Muscle of leg (tissue), 11 donors: Measurements from ENCODE around the gene NFIB. TPM values are rescaled to one million over a fixed set of nuclear protein-coding genes. Genes with fewer than 3 reads are reported as not detected.

Experiments used
- DNase-seq: peaks from one replicate; pipeline ENCODE4 v3.0.0; 2013
- H3K27ac ChIP-seq: one replicate; pipeline ENCODE4 v1.5.1; 2013; ENCODE audit warnings: mild to moderate bottlenecking, low read length, control low read depth
- H3K27me3 ChIP-seq: one replicate; pipeline ENCODE4 v1.6.1; 2013; ENCODE audit warnings: low read length; ENCODE audit not compliant: control insufficient read depth, insufficient read depth
- H3K36me3 ChIP-seq: one replicate; pipeline ENCODE4 v1.6.1; 2013; ENCODE audit warnings: low read length; ENCODE audit not compliant: control insufficient read depth, insufficient read depth
- H3K4me1 ChIP-seq: one replicate; pipeline ENCODE4 v1.6.1; 2013; ENCODE audit warnings: low read length; ENCODE audit not compliant: control insufficient read depth, insufficient read depth
- H3K4me3 ChIP-seq: one replicate; pipeline ENCODE4 v1.5.1; 2013; ENCODE audit warnings: low read length, control low read depth
- H3K9me3 ChIP-seq: replicated peaks from 2 replicates; pipeline ENCODE4 v1.6.1; 2013; ENCODE audit warnings: low read depth, low read length; ENCODE audit not compliant: control insufficient read depth
- WGBS: methylation state at CpG from one replicate; pipeline ENCODE4 v1.1.5; 2013; ENCODE audit warnings: missing lambda C conversion rate; ENCODE audit not compliant: insufficient coverage; 5-methylcytosine and 5-hydroxymethylcytosine counted together
- polyA plus RNA-seq, 8 donors: library from polyadenylated mRNA; unstranded; fragments of 120-200 nt; gene quantifications; one replicate each; pipeline versions ENCODE4 v1.2.1 to v1.2.3, GENCODE V29; 2013; ENCODE audit warnings: inconsistent platforms in 1 of 8, low replicate concordance in 1 of 8; ENCODE audit not compliant: insufficient read length in 8 of 8, insufficient read depth in 1 of 8
- total RNA-seq: library from RNA; stranded (reverse); fragments of 120-200 nt; gene quantifications from one replicate; pipeline ENCODE4 v1.2.4, GENCODE V29; 2013

Gene NFIB
- total and polyA plus RNA-seq, 9 donors = 63.7 to 119 (median 85.8) TPM

- H3K27me3 ChIP-seq = peaks cover 5% of the 10 kb centered on the region
- DNase-seq = peak; percentile 98
- under 1% methylated on average over 97 of the region's 109 CpGs for WGBS
- peaks cover 16% of the 10 kb centered on the region for H3K4me1 ChIP-seq
- H3K9me3 ChIP-seq = no peaks in the 10 kb centered on the region
- peak overlapping the region; percentile 90 for H3K4me3 ChIP-seq
- peak overlapping the region; percentile 99 for H3K27ac ChIP-seq
- no peaks in the 10 kb centered on the region for H3K36me3 ChIP-seq
These were observed 1.3 kb upstream of the NFIB start for GRCh38 chr9:14314929-14315874.

GRCh38 chr9:14314424-14314928, 535 bp upstream of the NFIB start:
- 0% methylated on average over 16 of the region's 21 CpGs for WGBS
- no peaks in the 10 kb centered on the region for H3K36me3 ChIP-seq

GRCh38 chr9:14313378-14313940, 482 bp downstream of the NFIB start:
- H3K4me3 ChIP-seq = peak overlapping the region; percentile 90
- 1% methylated on average over 20 of the region's 33 CpGs for WGBS
- peaks cover 5% of the 10 kb centered on the region for H3K27me3 ChIP-seq
- no peaks in the 10 kb centered on the region for H3K9me3 ChIP-seq
- peak; percentile 84 for DNase-seq
- no peaks in the 10 kb centered on the region for H3K36me3 ChIP-seq
- H3K4me1 ChIP-seq = peaks cover 15% of the 10 kb centered on the region
- peak overlapping the region; percentile 99 for H3K27ac ChIP-seq

More at GRCh38 chr9:14314424-14314928, 535 bp upstream of the NFIB start:
- H3K4me3 ChIP-seq = peak overlapping the region; percentile 90
- peaks cover 16% of the 10 kb centered on the region for H3K4me1 ChIP-seq
- H3K27me3 ChIP-seq = peaks cover 5% of the 10 kb centered on the region
- H3K27ac ChIP-seq = peak overlapping the region; percentile 99
- no peaks in the 10 kb centered on the region for H3K9me3 ChIP-seq
- peak; percentile 97 for DNase-seq

GRCh38 chr9:14312719-14313377, 1.1 kb downstream of the NFIB start:
- WGBS = under 1% methylated on average over 55 of the region's 56 CpGs
- H3K4me1 ChIP-seq = peaks cover 18% of the 10 kb centered on the region
- peak overlapping the region; percentile 99 for H3K27ac ChIP-seq
- H3K36me3 ChIP-seq = no peaks in the 10 kb centered on the region
- H3K4me3 ChIP-seq = peak overlapping the region; percentile 90
- no peak for DNase-seq
- H3K9me3 ChIP-seq = no peaks in the 10 kb centered on the region
- peaks cover 5% of the 10 kb centered on the region for H3K27me3 ChIP-seq

DNA sequence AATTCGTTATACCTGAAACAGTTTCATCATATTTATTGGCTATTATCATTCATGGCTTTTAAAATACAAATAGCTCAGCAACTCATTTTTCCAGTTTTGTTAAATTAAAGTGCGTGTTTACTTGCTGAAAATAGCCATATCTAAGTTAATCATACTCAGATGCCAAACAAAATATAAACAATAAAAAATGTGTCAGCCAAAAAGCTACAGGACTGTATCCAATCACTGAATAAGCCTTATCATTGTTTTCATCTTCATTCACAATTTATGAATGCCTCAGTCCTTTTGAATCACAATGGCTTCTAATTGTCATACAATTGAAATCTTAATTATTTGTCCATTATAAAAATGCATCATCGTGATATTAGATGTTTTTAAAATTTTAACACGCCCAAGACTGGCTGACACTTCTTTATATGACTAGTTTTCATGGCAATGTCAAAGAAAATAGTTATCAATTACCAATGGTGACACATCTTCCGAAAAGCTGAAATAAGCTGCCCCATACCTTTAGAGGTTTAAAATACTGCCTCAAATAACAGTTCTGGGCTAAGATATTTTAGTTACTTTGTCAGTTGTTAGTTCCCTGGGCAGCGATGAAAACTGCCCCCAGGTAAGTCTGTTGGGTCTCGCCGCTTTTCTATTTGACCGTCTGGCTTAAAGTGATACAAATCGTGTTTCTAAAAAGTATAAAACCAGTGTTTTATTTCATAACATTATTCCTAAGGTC, 1.8 kb downstream of the NFIB start:
- peaks cover 3% of the 10 kb centered on the region for H3K36me3 ChIP-seq
- peak overlapping the region; percentile 90 for H3K4me3 ChIP-seq
- H3K27me3 ChIP-seq = peaks cover 5% of the 10 kb centered on the region
- WGBS = no CpG with 5 or more reads among the region's 10 CpGs
- H3K9me3 ChIP-seq = no peaks in the 10 kb centered on the region
- no peak for DNase-seq
- peaks cover 18% of the 10 kb centered on the region for H3K4me1 ChIP-seq
- peak overlapping the region; percentile 94 for H3K27ac ChIP-seq

GRCh38 chr9:14311171-14311949, 2.6 kb downstream of the NFIB start:
- H3K4me1 ChIP-seq = peaks cover 17% of the 10 kb centered on the region
- DNase-seq = no peak
- H3K9me3 ChIP-seq = no peaks in the 10 kb centered on the region
- WGBS = no CpG with 5 or more reads among the region's 2 CpGs
- H3K4me3 ChIP-seq = peak overlapping the region; percentile 90
- H3K27ac ChIP-seq = peak overlapping the region; percentile 94
- peaks cover 9% of the 10 kb centered on the region for H3K36me3 ChIP-seq
- peaks cover 5% of the 10 kb centered on the region for H3K27me3 ChIP-seq

DNA sequence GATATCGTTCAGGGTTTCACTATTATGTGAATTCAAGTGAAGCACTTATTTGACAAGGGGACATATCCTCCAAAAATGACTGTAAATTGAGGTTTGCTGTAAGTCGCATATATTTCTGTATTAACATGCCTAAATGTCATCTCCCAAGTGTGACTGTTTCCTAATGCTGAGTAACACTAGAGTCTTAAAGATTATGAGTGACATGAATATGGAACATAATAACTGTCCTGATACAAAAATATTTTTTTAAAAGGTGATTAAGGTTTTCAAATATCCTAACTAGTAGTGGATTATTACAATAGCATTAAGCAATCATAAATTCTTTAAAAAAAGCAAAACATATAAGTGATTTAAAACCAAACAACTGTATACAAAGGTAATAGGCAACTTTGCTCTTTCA, 3.6 kb downstream of the NFIB start:
- Histone ChIP-seq H3K27me3 (peaks cover 5% of the 10 kb centered on the region), H3K9me3 (no peaks in the 10 kb centered on the region), H3K4me1 (peaks cover 15% of the 10 kb centered on the region), H3K4me3 (peak overlapping the region; percentile 90), H3K27ac (peak overlapping the region; percentile 71), H3K36me3 (peaks cover 11% of the 10 kb centered on the region)
- WGBS = no CpG with 5 or more reads among the region's 2 CpGs
- DNase-seq = no peak

GRCh38 chr9:14309403-14309802, 4.5 kb downstream of the NFIB start:
- peaks cover 5% of the 10 kb centered on the region for H3K27me3 ChIP-seq
- H3K4me1 ChIP-seq = peaks cover 17% of the 10 kb centered on the region
- H3K9me3 ChIP-seq = no peaks in the 10 kb centered on the region
- H3K27ac ChIP-seq = peak overlapping the region; percentile 71
- peaks cover 11% of the 10 kb centered on the region for H3K36me3 ChIP-seq
- 0% methylated on average over 1 of the region's 2 CpGs for WGBS
- peak overlapping the region; percentile 90 for H3K4me3 ChIP-seq
- DNase-seq = peak; percentile 81

- H3K4me1 ChIP-seq = peaks cover 19% of the 10 kb centered on the region
- 22% methylated on average over 4 of the region's 6 CpGs for WGBS
- H3K4me3 ChIP-seq = peak overlapping the region; percentile 90
- peak overlapping the region; percentile 71 for H3K27ac ChIP-seq
- H3K36me3 ChIP-seq = peaks cover 17% of the 10 kb centered on the region
- DNase-seq = no peak
- peaks cover 5% of the 10 kb centered on the region for H3K27me3 ChIP-seq
- H3K9me3 ChIP-seq = no peaks in the 10 kb centered on the region
These were observed 5.1 kb downstream of the NFIB start for GRCh38 chr9:14308853-14309145.
